ENCODE measurements around the gene PCDH10.
"Not testable (repeated sequence)": the region's sequence is repeated elsewhere in the genome, so short reads cannot be mapped to it uniquely, and the experiment has no call there.

The PCDH10 gene

GRCh38 chr4:133151341-133151690, 2.2 kb downstream of the PCDH10 start:
- peak; percentile 65 for DNase-seq

GRCh38 chr4:133151691-133152329, 2.7 kb downstream of the PCDH10 start:
- peak; percentile 67 for DNase-seq

GRCh38 chr4:133152330-133152821, 3.3 kb downstream of the PCDH10 start:
- DNase-seq = peak; percentile 56

GRCh38 chr4:133152831-133153481, 3.9 kb downstream of the PCDH10 start:
- DNase-seq = no peak

- DNase-seq = no peak
Measured at GRCh38 chr4:133154725-133155124, 5.6 kb downstream of the PCDH10 start.

- peak; percentile 38 for DNase-seq
Measured at GRCh38 chr4:133156096-133156495, 7.0 kb downstream of the PCDH10 start.

- no peak for DNase-seq
Measured at GRCh38 chr4:133156556-133156955, 7.5 kb downstream of the PCDH10 start.

- DNase-seq = no peak
Measured at GRCh38 chr4:133157460-133158160, 8.5 kb downstream of the PCDH10 start.

- no peak for DNase-seq
Measured at GRCh38 chr4:133160853-133161252, 11.8 kb downstream of the PCDH10 start.

GRCh38 chr4:133161570-133162295, 12.6 kb downstream of the PCDH10 start:
- no peak for DNase-seq

- no peak for DNase-seq
Measured at GRCh38 chr4:133162941-133163340, 13.8 kb downstream of the PCDH10 start.

- DNase-seq = no peak
Measured at GRCh38 chr4:133178956-133179355, 29.9 kb downstream of the PCDH10 start.

GRCh38 chr4:133186210-133186609, 37.1 kb downstream of the PCDH10 start:
- no peak for DNase-seq

- DNase-seq = no peak
Measured at GRCh38 chr4:133186845-133187244, 37.8 kb downstream of the PCDH10 start.

GRCh38 chr4:133188433-133189146, 39.5 kb downstream of the PCDH10 start:
- DNase-seq = no peak

GRCh38 chr4:133189147-133189517, 40.0 kb downstream of the PCDH10 start:
- no peak for DNase-seq

- no peak for DNase-seq
Measured at GRCh38 chr4:133190098-133190497, 41.0 kb downstream of the PCDH10 start.

GRCh38 chr4:133208694-133209285, 59.7 kb downstream of the PCDH10 start:
- DNase-seq = no peak

- DNase-seq = no peak
Measured at GRCh38 chr4:133233922-133234321, 84.8 kb downstream of the PCDH10 start.

- DNase-seq = not testable (repeated sequence)
Measured at GRCh38 chr4:133240451-133240850, 91.4 kb downstream of the PCDH10 start.
